ENCODE measurements around the gene PRXL2A. TPM values are rescaled to one million over a fixed set of nuclear protein-coding genes. Genes with fewer than 3 reads are reported as not detected.

PRXL2A gene
- total RNA-seq, 1 experiment from 2014 or later: 1.7 TPM

- H3K27ac ChIP-seq (ENCODE audit: low read length): no peak overlapping the region
- H3K4me3 ChIP-seq (ENCODE audit: low read length): no peak overlapping the region
- H3K36me3 ChIP-seq (ENCODE audit: insufficient read depth, low read length): no peaks in the 10 kb centered on the region
- H4K20me1 ChIP-seq (ENCODE audit: insufficient read depth, low read depth, low read length): no peaks in the 10 kb centered on the region
- DNase-seq: no peak
- H3K27me3 ChIP-seq (ENCODE audit: low read length): no peaks in the 10 kb centered on the region
- no peaks in the 10 kb centered on the region for H3K9me2 ChIP-seq (replicated peaks; ENCODE audit: insufficient read depth, low read length)
- no peaks in the 10 kb centered on the region for H3K79me2 ChIP-seq (ENCODE audit: low read length)
- H2AFZ ChIP-seq (ENCODE audit: low read length): no peak overlapping the region
- H3K9ac ChIP-seq (ENCODE audit: low read length): no peak overlapping the region
- H3K9me3 ChIP-seq (ENCODE audit: low read length): no peaks in the 10 kb centered on the region
- H3K4me2 ChIP-seq (ENCODE audit: low read depth, low read length, poor library complexity, severe bottlenecking): no peak overlapping the region
- peaks cover 8% of the 10 kb centered on the region for H3K4me1 ChIP-seq (ENCODE audit: low read length)
Observed at GRCh38 chr10:80405626-80406025, 2.7 kb upstream of the PRXL2A start.

- Histone ChIP-seq H3K27ac (ENCODE audit: low read length) (no peak overlapping the region), H2AFZ (ENCODE audit: low read length) (no peak overlapping the region), H3K9me2 (replicated peaks; ENCODE audit: insufficient read depth, low read length) (no peaks in the 10 kb centered on the region), H3K79me2 (ENCODE audit: low read length) (no peaks in the 10 kb centered on the region), H3K4me1 (ENCODE audit: low read length) (peaks cover 8% of the 10 kb centered on the region), H3K27me3 (ENCODE audit: low read length) (no peaks in the 10 kb centered on the region), H3K4me3 (ENCODE audit: low read length) (no peak overlapping the region), H4K20me1 (ENCODE audit: insufficient read depth, low read depth, low read length) (no peaks in the 10 kb centered on the region), H3K9ac (ENCODE audit: low read length) (no peak overlapping the region), H3K36me3 (ENCODE audit: insufficient read depth, low read length) (no peaks in the 10 kb centered on the region), H3K4me2 (ENCODE audit: low read depth, low read length, poor library complexity, severe bottlenecking) (no peak overlapping the region), H3K9me3 (ENCODE audit: low read length) (no peaks in the 10 kb centered on the region)
- DNase-seq: no peak
Observed at GRCh38 chr10:80406204-80406603, 2.1 kb upstream of the PRXL2A start.

- no peaks in the 10 kb centered on the region for H4K20me1 ChIP-seq (ENCODE audit: insufficient read depth, low read depth, low read length)
- H3K4me1 ChIP-seq (ENCODE audit: low read length): peaks cover 8% of the 10 kb centered on the region
- H3K79me2 ChIP-seq (ENCODE audit: low read length): no peaks in the 10 kb centered on the region
- H3K27me3 ChIP-seq (ENCODE audit: low read length): no peaks in the 10 kb centered on the region
- H3K36me3 ChIP-seq (ENCODE audit: insufficient read depth, low read length): no peaks in the 10 kb centered on the region
- H3K4me3 ChIP-seq (ENCODE audit: low read length): peak overlapping the region; percentile 45; the same call in 1 of the 2 replicates
- no peak overlapping the region for H3K27ac ChIP-seq (ENCODE audit: low read length)
- H2AFZ ChIP-seq (ENCODE audit: low read length): no peak overlapping the region
- peak overlapping the region; percentile 55 for H3K4me2 ChIP-seq (ENCODE audit: low read depth, low read length, poor library complexity, severe bottlenecking)
- DNase-seq: no peak
- no peaks in the 10 kb centered on the region for H3K9me2 ChIP-seq (replicated peaks; ENCODE audit: insufficient read depth, low read length)
- H3K9me3 ChIP-seq (ENCODE audit: low read length): no peaks in the 10 kb centered on the region
- no peak overlapping the region for H3K9ac ChIP-seq (ENCODE audit: low read length)
Observed at GRCh38 chr10:80407812-80408241, 524 bp upstream of the PRXL2A start.

GRCh38 chr10:80409121-80409520, 770 bp downstream of the PRXL2A start:
- Histone ChIP-seq H3K4me3 (ENCODE audit: low read length) (no peak overlapping the region), H3K9me3 (ENCODE audit: low read length) (no peaks in the 10 kb centered on the region), H3K27me3 (ENCODE audit: low read length) (no peaks in the 10 kb centered on the region), H3K36me3 (ENCODE audit: insufficient read depth, low read length) (no peaks in the 10 kb centered on the region), H3K9ac (ENCODE audit: low read length) (no peak overlapping the region), H2AFZ (ENCODE audit: low read length) (no peak overlapping the region), H3K27ac (ENCODE audit: low read length) (no peak overlapping the region), H4K20me1 (ENCODE audit: insufficient read depth, low read depth, low read length) (no peaks in the 10 kb centered on the region), H3K79me2 (ENCODE audit: low read length) (no peaks in the 10 kb centered on the region), H3K4me2 (ENCODE audit: low read depth, low read length, poor library complexity, severe bottlenecking) (peak overlapping the region; percentile 55), H3K9me2 (replicated peaks; ENCODE audit: insufficient read depth, low read length) (no peaks in the 10 kb centered on the region), H3K4me1 (ENCODE audit: low read length) (peaks cover 8% of the 10 kb centered on the region)
- DNase-seq: no peak

- Histone ChIP-seq H3K9me3 (ENCODE audit: low read length) (no peaks in the 10 kb centered on the region), H3K4me1 (ENCODE audit: low read length) (peaks cover 8% of the 10 kb centered on the region), H3K79me2 (ENCODE audit: low read length) (no peaks in the 10 kb centered on the region), H3K36me3 (ENCODE audit: insufficient read depth, low read length) (no peaks in the 10 kb centered on the region), H3K4me2 (ENCODE audit: low read depth, low read length, poor library complexity, severe bottlenecking) (no peak overlapping the region), H3K27ac (ENCODE audit: low read length) (no peak overlapping the region), H3K4me3 (ENCODE audit: low read length) (no peak overlapping the region), H3K9me2 (replicated peaks; ENCODE audit: insufficient read depth, low read length) (no peaks in the 10 kb centered on the region), H4K20me1 (ENCODE audit: insufficient read depth, low read depth, low read length) (no peaks in the 10 kb centered on the region), H3K9ac (ENCODE audit: low read length) (no peak overlapping the region), H2AFZ (ENCODE audit: low read length) (no peak overlapping the region), H3K27me3 (ENCODE audit: low read length) (no peaks in the 10 kb centered on the region)
- no peak for DNase-seq
Observed at GRCh38 chr10:80410122-80410521, 1.8 kb downstream of the PRXL2A start.

- H3K79me2 ChIP-seq (ENCODE audit: low read length): no peaks in the 10 kb centered on the region
- no peaks in the 10 kb centered on the region for H4K20me1 ChIP-seq (ENCODE audit: insufficient read depth, low read depth, low read length)
- no peak overlapping the region for H2AFZ ChIP-seq (ENCODE audit: low read length)
- H3K9me2 ChIP-seq (replicated peaks; ENCODE audit: insufficient read depth, low read length): no peaks in the 10 kb centered on the region
- no peak overlapping the region for H3K4me2 ChIP-seq (ENCODE audit: low read depth, low read length, poor library complexity, severe bottlenecking)
- H3K4me3 ChIP-seq (ENCODE audit: low read length): no peak overlapping the region
- no peak for DNase-seq
- H3K4me1 ChIP-seq (ENCODE audit: low read length): peaks cover 8% of the 10 kb centered on the region
- H3K9ac ChIP-seq (ENCODE audit: low read length): no peak overlapping the region
- no peaks in the 10 kb centered on the region for H3K27me3 ChIP-seq (ENCODE audit: low read length)
- no peaks in the 10 kb centered on the region for H3K36me3 ChIP-seq (ENCODE audit: insufficient read depth, low read length)
- H3K27ac ChIP-seq (ENCODE audit: low read length): no peak overlapping the region
- no peaks in the 10 kb centered on the region for H3K9me3 ChIP-seq (ENCODE audit: low read length)
Observed at GRCh38 chr10:80410578-80411145, 2.3 kb downstream of the PRXL2A start.

DNA sequence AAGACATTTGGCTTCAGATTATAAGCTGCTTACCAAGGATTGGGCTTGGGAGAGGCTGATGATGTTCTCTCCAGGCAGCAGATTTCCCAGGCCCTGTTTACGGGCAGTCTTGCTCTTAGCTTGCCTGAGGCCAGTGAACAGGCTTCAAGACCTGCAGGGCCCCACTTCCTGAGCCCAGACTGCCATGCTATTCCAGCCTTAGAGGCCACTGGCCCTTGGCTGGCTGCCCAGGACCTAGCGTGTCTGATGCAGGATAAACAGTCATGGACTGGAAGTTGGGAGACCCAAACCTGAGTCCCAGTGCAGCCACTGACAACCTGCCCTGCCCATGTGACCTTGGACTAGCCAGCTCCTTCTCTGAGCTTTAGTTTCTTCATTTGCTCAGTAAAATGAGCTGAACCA, 2.9 kb downstream of the PRXL2A start:
- Histone ChIP-seq H3K79me2 (ENCODE audit: low read length) (no peaks in the 10 kb centered on the region), H3K9me3 (ENCODE audit: low read length) (no peaks in the 10 kb centered on the region), H3K4me2 (ENCODE audit: low read depth, low read length, poor library complexity, severe bottlenecking) (no peak overlapping the region), H3K9ac (ENCODE audit: low read length) (no peak overlapping the region), H3K27ac (ENCODE audit: low read length) (no peak overlapping the region), H3K9me2 (replicated peaks; ENCODE audit: insufficient read depth, low read length) (no peaks in the 10 kb centered on the region), H2AFZ (ENCODE audit: low read length) (no peak overlapping the region), H3K36me3 (ENCODE audit: insufficient read depth, low read length) (no peaks in the 10 kb centered on the region), H3K27me3 (ENCODE audit: low read length) (no peaks in the 10 kb centered on the region), H3K4me1 (ENCODE audit: low read length) (peaks cover 8% of the 10 kb centered on the region), H3K4me3 (ENCODE audit: low read length) (no peak overlapping the region), H4K20me1 (ENCODE audit: insufficient read depth, low read depth, low read length) (no peaks in the 10 kb centered on the region)
- no peak for DNase-seq

GRCh38 chr10:80411681-80412220, 3.4 kb downstream of the PRXL2A start:
- no peak for DNase-seq
- H3K36me3 ChIP-seq (ENCODE audit: insufficient read depth, low read length): no peaks in the 10 kb centered on the region
- H3K4me3 ChIP-seq (ENCODE audit: low read length): no peak overlapping the region
- no peak overlapping the region for H3K4me2 ChIP-seq (ENCODE audit: low read depth, low read length, poor library complexity, severe bottlenecking)
- no peaks in the 10 kb centered on the region for H4K20me1 ChIP-seq (ENCODE audit: insufficient read depth, low read depth, low read length)
- no peaks in the 10 kb centered on the region for H3K9me3 ChIP-seq (ENCODE audit: low read length)
- no peaks in the 10 kb centered on the region for H3K27me3 ChIP-seq (ENCODE audit: low read length)
- H3K27ac ChIP-seq (ENCODE audit: low read length): no peak overlapping the region
- H2AFZ ChIP-seq (ENCODE audit: low read length): no peak overlapping the region
- H3K9ac ChIP-seq (ENCODE audit: low read length): no peak overlapping the region
- no peaks in the 10 kb centered on the region for H3K79me2 ChIP-seq (ENCODE audit: low read length)
- H3K4me1 ChIP-seq (ENCODE audit: low read length): peaks cover 8% of the 10 kb centered on the region
- H3K9me2 ChIP-seq (replicated peaks; ENCODE audit: insufficient read depth, low read length): no peaks in the 10 kb centered on the region

Measured in Karpas-422 (cell line).